CD14-positive monocyte (primary cell): Measurements from ENCODE around the gene ARID2. TPM values are rescaled to one million over a fixed set of nuclear protein-coding genes. Genes with fewer than 3 reads are reported as not detected.
A peak's percentile ranks its signal among the peaks of the same experiment; 100 is the strongest.

Experiments
- DNase-seq, 3 donors: peaks; one replicate each; pipeline ENCODE4 v3.0.0-alpha.2; 2011 to 2022
- H2AFZ ChIP-seq: 2 replicates; pipeline ENCODE4 v1.6.0; 2012; ENCODE audit warnings: mild to moderate bottlenecking, low read depth, low read length, inconsistent platforms; ENCODE audit not compliant: insufficient read depth, poor library complexity, severe bottlenecking
- H3K27ac ChIP-seq, 2 donors: 1 replicate in 1 of 2; 2 replicates in 1 of 2; pipeline ENCODE4 v1.5.1; 2012 to 2013; ENCODE audit warnings: low read length in 2 of 2, control low read depth in 1 of 2, inconsistent platforms in 1 of 2, low read depth in 1 of 2, mild to moderate bottlenecking in 1 of 2
- H3K27me3 ChIP-seq, 2 donors: one replicate each; pipeline versions ENCODE4 v1.6.0 to v1.6.1; 2011 to 2013; ENCODE audit warnings: low read length in 2 of 2; ENCODE audit not compliant: control insufficient read depth in 2 of 2, insufficient read depth in 2 of 2
- H3K36me3 ChIP-seq, 2 donors: replicated peaks in 1 of 2; 1 replicate in 1 of 2; 2 replicates in 1 of 2; pipeline versions ENCODE4 v1.5.1 to v1.6.1; 2012 to 2013; ENCODE audit warnings: low read length in 2 of 2, control low read depth in 1 of 2, inconsistent platforms in 1 of 2, mild to moderate bottlenecking in 1 of 2; ENCODE audit not compliant: insufficient read depth in 2 of 2, control insufficient read depth in 1 of 2
- H3K4me1 ChIP-seq, 2 donors: 1 replicate in 1 of 2; 2 replicates in 1 of 2; pipeline versions ENCODE4 v1.5.1 to v1.6.1; 2012 to 2013; ENCODE audit warnings: low read length in 2 of 2, control low read depth in 1 of 2, inconsistent platforms in 1 of 2, mild to moderate bottlenecking in 1 of 2, moderate library complexity in 1 of 2; ENCODE audit not compliant: insufficient read depth in 2 of 2, control insufficient read depth in 1 of 2
- H3K4me2 ChIP-seq: replicated peaks from 2 replicates; pipeline ENCODE3; 2012; ENCODE audit warnings: low read length, moderate library complexity, mild to moderate bottlenecking; ENCODE audit not compliant: poor library complexity, severe bottlenecking; ENCODE audit errors: extremely low read depth
- H3K4me3 ChIP-seq, 3 experiments: fragments of 200-600 bp in 1 of 3; sonication (generic) in 1 of 3; replicated peaks in 1 of 3; 1 replicate in 2 of 3; 2 replicates in 1 of 3; pipeline ENCODE4 v1.5.1; 2011 to 2013; ENCODE audit warnings: low read length in 3 of 3, mild to moderate bottlenecking in 3 of 3, control low read depth in 2 of 3, low read depth in 2 of 3, inconsistent platforms in 1 of 3, moderate library complexity in 1 of 3
- H3K79me2 ChIP-seq: 2 replicates; pipeline ENCODE4 v1.6.0; 2012; ENCODE audit warnings: mild to moderate bottlenecking, control low read depth, inconsistent platforms, low read length, moderate library complexity; ENCODE audit not compliant: insufficient read depth
- H3K9ac ChIP-seq: 2 replicates; pipeline ENCODE4 v1.6.0; 2017; ENCODE audit warnings: low read length, mild to moderate bottlenecking; ENCODE audit not compliant: insufficient read depth, poor library complexity, severe bottlenecking
- H3K9me3 ChIP-seq, 2 donors: replicated peaks in 1 of 2; 1 replicate in 1 of 2; 2 replicates in 1 of 2; pipeline versions ENCODE4 v1.5.1 to v1.6.1; 2012 to 2013; ENCODE audit warnings: low read length in 2 of 2, control low read depth in 1 of 2; ENCODE audit not compliant: control insufficient read depth in 1 of 2, insufficient read depth in 1 of 2
- H4K20me1 ChIP-seq: 2 replicates; pipeline ENCODE4 v1.6.0; 2012; ENCODE audit warnings: mild to moderate bottlenecking, low read length, control low read depth, moderate library complexity; ENCODE audit not compliant: insufficient read depth
- H3K27ac Mint-ChIP-seq, 7 donors: one replicate each; pipeline ENCODE4 v1.8.0; 2020; ENCODE audit warnings: mild to moderate bottlenecking in 7 of 7, mixed read lengths in 7 of 7, moderate library complexity in 6 of 7, inconsistent platforms in 2 of 7
- H3K27me3 Mint-ChIP-seq, 3 donors: one replicate each; pipeline ENCODE4 v1.8.0; 2021 to 2022; ENCODE audit warnings: low read depth in 3 of 3, mild to moderate bottlenecking in 3 of 3, mixed read lengths in 3 of 3, moderate library complexity in 3 of 3, inconsistent platforms in 1 of 3
- H3K36me3 Mint-ChIP-seq, 2 donors: one replicate each; pipeline ENCODE4 v1.8.0; 2020; ENCODE audit warnings: mixed read lengths in 2 of 2, inconsistent platforms in 1 of 2, mild to moderate bottlenecking in 1 of 2
- H3K4me1 Mint-ChIP-seq: one replicate; pipeline ENCODE4 v1.8.0; 2020; ENCODE audit warnings: mild to moderate bottlenecking, mixed read lengths
- H3K4me3 Mint-ChIP-seq, 2 donors: one replicate each; pipeline ENCODE4 v1.8.0; 2020; ENCODE audit warnings: mild to moderate bottlenecking in 2 of 2, mixed read lengths in 2 of 2, moderate library complexity in 1 of 2
- H3K9me3 Mint-ChIP-seq, 7 donors: one replicate each; pipeline ENCODE4 v1.8.0; 2020 to 2022; ENCODE audit warnings: mixed read lengths in 7 of 7, mild to moderate bottlenecking in 6 of 7, moderate library complexity in 6 of 7, inconsistent platforms in 2 of 7
- CTCF ChIP-seq: fragments of 200-600 bp; IDR thresholded peaks from one replicate; pipeline ENCODE4 v1.8.0; 2022; ENCODE audit warnings: antibody characterized with exemption, mild to moderate bottlenecking
- WGBS: methylation state at CpG from one replicate; pipeline ENCODE4 v1.1.5; 2013; ENCODE audit warnings: missing lambda C conversion rate; ENCODE audit not compliant: insufficient coverage; 5-methylcytosine and 5-hydroxymethylcytosine counted together
- intact Hi-C, 2 donors: fragments of 100-400 bp; cut with micrococcal nuclease; formaldehyde crosslinking; loops; one replicate each; pipeline versions ENCODE4 v1.15.0 to v1.15.1; 2023
- polyA plus RNA-seq, 3 donors: library from polyadenylated mRNA; depleted of rRNA in 1 of 3; unstranded in 2 of 3; stranded (reverse) in 1 of 3; fragments of 300-500 nt in 2 of 3; fragments of >200 nt in 1 of 3; fragmentation: Illumina TruSeq in 2 of 3; gene quantifications; 1 replicate in 2 of 3; 2 replicates in 1 of 3; pipeline ENCODE4 v1.2.3, GENCODE V29; 2012 to 2021

Gene ARID2
- polyA plus RNA-seq, 3 donors: 3.0 to 8.0 (median 4.7) TPM

GRCh38 chr12:45762185-45763110 lies 32.9 kb downstream of the ARID2 start:
- H3K4me1 Mint-ChIP-seq: peaks cover 7% of the 10 kb centered on the region

GRCh38 chr12:45763381-45763780 lies 33.9 kb downstream of the ARID2 start:
- H3K27me3 Mint-ChIP-seq: no peaks in the 10 kb centered on the region
- H3K27ac Mint-ChIP-seq: peak overlapping the region in 2 of 7 donors; percentile 4 to 10
- Histone ChIP-seq H2AFZ (no peak overlapping the region), H3K4me2 (no peak overlapping the region), H3K9ac (no peak overlapping the region), H3K4me3 (no peak overlapping the region), H3K79me2 (peaks cover 93% of the 10 kb centered on the region), H3K4me1 (peaks cover 0 to 5% of the 10 kb centered on the region in 2 donors), H4K20me1 (peaks cover 43% of the 10 kb centered on the region), H3K36me3 (peaks cover 0 to 3% of the 10 kb centered on the region in 2 donors), H3K27me3 (no peaks in the 10 kb centered on the region), H3K27ac (no peak overlapping the region), H3K9me3 (no peaks in the 10 kb centered on the region)
- H3K4me1 Mint-ChIP-seq: peaks cover 9% of the 10 kb centered on the region
- WGBS: 93% methylated on average over 4 of the region's 4 CpGs
- peaks cover 7 to 23% of the 10 kb centered on the region in 2 donors for H3K36me3 Mint-ChIP-seq
- H3K4me3 Mint-ChIP-seq: no peak overlapping the region
- no peak for DNase-seq
- H3K9me3 Mint-ChIP-seq: peaks cover 0 to 9% (median 2%) of the 10 kb centered on the region in 7 donors
- intact Hi-C loops: no loop called here
- no peak for TF ChIP-seq CTCF

More at GRCh38 chr12:45762185-45763110, 32.9 kb downstream of the ARID2 start:
- Histone ChIP-seq H3K9me3 (no peaks in the 10 kb centered on the region), H3K4me3 (no peak overlapping the region), H3K79me2 (peaks cover 93% of the 10 kb centered on the region), H2AFZ (no peak overlapping the region), H3K4me1 (peaks cover 0 to 5% of the 10 kb centered on the region in 2 donors), H3K4me2 (no peak overlapping the region), H3K9ac (no peak overlapping the region), H3K27ac (peak overlapping the region in 1 of 2 donors; percentile 24), H4K20me1 (peaks cover 47% of the 10 kb centered on the region), H3K36me3 (peaks cover 0 to 12% of the 10 kb centered on the region in 2 donors), H3K27me3 (no peaks in the 10 kb centered on the region)
- no peak overlapping the region for H3K27ac Mint-ChIP-seq
- no peaks in the 10 kb centered on the region for H3K27me3 Mint-ChIP-seq
- H3K9me3 Mint-ChIP-seq: peaks cover 0 to 5% (median 0%) of the 10 kb centered on the region in 7 donors
- intact Hi-C loops: no loop called here
- H3K4me3 Mint-ChIP-seq: no peak overlapping the region
- H3K36me3 Mint-ChIP-seq: peaks cover 3 to 20% of the 10 kb centered on the region in 2 donors
- TF ChIP-seq CTCF: peak; percentile 38
- no CpG with 5 or more reads among the region's 3 CpGs for WGBS
- DNase-seq: no peak
